GM21447 (cell line): Measurements from ENCODE around the gene HEXD.
"Not testable (repeated sequence)": the region's sequence is repeated elsewhere in the genome, so short reads cannot be mapped to it uniquely, and the experiment has no call there.

Experiments used
- ATAC-seq: cut with Tn5 transposase; IDR thresholded peaks from one replicate; pipeline ENCODE4 v1.9.1; 2021; ENCODE audit not compliant: unreplicated experiment

HEXD gene

DNA sequence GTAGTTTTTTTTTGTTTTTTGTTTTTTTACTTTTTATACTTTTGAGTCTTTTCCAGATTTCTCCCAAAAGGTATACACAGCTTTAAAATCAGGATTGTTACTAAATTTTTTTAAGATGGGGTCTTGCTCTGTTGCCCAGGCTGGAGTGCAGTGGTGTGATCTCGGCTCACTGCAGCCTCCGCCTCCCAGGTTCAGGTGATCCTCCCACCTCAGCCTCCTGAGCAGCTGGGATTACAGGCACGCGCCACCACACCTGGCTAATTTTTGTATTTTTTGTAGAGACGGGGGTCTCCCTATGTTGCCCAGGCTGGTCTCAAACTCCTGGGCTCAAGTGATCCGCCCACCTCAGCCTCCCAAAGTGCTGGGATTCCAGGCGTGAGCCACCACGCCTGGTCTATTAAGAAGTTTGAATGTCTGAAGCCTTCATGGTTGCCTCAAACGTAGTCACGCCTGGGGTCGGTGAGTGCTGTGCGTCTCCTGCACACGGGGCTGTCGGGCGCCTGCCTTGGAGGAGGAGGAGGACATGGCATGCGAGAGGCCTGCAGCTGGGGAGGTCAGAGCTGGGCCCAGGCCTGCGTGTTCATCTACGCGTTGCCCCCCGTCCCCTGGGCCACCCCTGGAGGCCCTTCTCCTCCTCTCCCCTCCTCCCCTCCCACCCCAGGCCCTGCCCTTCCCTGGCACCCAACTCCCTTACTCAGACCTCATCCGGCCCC lies 35.8 kb upstream of the HEXD start:
- not testable (repeated sequence) for ATAC-seq

DNA sequence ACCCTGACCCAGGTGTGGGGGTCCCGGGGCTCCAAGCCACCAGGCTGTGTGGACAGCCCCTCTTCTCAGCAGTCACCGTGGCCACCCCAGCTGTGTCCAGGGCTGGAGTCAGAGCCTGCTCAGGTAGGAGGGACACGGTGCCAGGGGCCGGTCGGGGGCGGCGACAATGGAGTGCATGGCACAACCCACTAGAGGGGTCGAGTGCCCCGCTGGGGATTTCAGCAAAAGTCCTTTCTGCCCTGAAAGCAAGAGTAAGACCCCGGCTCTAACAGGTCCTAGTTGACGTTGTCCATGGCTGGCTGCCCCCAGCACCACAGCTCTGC lies 35.3 kb upstream of the HEXD start:
- ATAC-seq, result no peak

DNA sequence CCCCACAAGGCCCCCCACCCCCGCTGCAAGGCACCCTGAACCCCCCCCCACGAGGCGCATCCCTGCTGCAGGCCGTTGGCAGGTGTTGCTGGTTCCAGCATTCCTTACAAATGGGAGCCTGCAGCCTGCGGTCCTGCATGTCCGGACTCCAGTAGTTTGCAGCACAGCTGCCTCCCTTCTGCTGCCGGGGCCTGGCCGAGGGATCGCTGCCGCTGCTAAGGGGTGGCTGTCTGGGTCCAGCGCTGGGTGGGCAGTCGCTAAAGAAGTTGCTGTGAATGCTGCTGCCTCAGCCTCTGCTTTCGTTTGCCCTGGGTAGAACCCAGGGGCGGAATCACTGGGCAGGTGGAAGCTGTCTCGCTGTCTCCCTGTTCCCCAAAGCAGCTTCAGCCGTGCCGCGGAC lies 34.7 kb upstream of the HEXD start:
- no peak for ATAC-seq

DNA sequence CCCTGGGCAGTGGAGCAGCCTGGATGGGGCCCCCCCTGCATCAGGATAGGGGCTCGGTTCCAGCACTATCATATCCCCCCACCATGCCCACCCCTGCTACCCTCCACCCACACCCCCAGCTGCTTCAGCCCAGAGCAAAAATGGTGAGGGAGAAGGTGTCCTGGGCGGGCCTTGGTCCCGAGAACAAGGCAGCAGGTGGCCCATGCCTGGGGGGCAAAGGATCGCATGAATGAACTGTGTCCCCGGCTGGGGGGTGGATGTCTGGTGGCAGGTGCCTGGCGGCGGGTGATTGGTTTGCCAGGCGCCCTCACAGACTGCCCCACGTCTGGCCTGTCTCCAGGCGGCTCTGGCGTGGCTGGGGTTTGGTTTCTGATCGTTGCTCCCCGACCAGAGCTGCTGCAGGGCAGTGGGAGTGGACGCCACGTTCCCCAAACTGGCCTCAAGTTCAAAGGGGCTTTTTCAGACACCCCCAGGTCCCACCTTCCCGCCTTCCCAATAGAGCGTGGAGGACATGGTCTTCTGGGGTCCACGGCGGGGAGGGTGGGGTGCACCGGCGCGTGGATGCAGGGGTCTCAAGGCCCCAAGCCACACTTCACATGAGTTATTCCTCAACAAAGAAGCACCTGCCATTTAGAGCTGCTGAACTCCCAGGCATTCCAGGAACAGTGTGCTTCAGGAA lies 34.0 kb upstream of the HEXD start:
- no peak for ATAC-seq

DNA sequence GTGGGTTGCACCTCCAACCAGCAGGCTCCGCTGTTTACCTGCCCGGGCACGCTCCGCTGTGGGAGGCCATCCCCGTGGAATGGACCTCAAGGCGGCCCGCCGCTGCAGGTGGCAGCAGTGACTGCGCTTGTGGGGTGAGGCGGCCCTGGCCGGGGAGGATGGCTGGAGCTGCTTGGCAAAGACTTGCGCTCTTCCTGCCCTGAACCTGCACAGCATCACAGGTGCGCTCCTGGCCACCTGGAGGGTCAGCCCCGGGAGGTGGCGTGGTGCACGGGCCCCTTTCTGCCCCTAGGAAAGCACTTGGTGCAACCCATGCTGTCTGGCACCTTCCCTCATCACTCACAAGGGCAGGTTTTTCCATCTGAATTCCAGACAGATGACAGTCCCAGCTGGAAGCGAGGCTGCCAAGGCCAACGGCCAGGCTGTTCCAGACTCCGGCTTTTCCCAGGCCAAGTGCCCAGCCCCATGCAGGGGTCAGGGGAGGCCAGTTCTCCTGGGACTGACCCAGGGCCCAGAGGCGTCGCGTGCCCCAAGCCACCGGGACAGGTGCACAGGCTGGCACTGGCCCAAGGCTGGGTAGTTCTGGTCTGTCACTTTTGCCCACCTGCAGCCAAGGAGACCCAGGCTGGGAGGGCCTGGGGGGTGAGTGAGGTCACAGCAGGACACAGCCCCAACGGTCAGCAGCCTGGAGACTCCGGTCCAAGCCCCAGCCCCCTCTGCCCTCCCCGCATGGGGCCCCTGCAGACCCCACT lies 33.2 kb upstream of the HEXD start:
- ATAC-seq, result no peak

DNA sequence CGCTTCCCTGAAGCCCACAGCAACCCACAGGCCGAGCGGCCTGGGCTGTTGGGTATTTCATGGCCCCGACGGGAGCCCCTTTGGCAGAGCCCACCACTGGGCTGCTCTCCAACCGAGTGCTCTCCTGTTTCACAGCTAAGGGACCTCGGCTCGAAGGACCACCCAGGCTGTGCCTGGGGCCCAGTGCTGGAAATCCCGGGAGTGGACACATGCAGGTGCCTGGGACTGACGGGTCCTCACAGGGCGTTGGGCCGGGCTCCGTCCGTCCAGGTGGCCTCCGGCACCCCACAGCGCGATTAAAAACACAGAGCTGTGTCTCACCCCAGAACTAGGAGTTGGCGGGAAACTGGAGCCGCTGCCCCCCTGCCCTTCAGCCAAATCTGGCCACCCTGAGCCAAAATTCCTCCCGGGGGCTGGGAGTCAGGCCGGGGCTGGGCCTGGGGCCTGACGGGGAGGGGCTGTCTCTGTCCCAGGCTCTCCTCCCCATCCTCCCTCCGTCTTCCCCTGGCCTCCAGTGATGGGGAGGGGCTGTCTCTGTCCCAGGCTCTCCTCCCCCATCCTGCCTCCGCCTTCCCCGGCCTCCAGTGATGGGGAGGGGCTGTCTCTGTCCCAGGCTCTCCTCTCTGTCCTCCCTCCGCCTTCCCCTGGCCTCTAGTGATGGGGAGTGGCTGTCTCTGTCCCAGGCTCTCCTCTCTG lies 32.4 kb upstream of the HEXD start:
- ATAC-seq, result no peak

DNA sequence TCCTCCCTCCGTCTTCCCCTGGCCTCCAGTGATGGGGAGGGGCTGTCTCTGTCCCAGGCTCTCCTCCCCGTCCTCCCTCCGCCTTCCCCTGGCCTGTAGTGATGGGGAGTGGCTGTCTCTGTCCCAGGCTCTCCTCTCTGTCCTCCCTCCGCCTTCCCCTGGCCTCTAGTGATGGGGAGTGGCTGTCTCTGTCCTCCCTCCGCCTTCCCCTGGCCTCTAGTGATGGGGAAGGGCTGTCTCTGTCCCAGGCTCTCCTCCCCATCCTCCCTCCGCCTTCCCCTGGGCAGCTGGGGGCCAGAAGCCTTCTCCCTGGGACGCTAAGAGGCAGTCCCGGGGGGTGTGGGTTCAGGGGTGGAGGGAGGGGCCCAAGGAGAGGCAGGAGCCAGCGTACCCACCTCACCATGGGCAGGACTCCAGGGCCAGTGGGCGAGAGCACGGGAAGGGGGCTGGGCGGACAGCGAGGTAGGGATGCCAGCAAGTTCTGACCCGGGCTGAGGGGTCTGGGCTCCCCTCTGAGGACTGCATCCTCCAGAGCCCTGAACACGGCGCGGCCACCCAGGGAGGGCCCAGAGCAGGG lies 31.8 kb upstream of the HEXD start:
- no peak for ATAC-seq

DNA sequence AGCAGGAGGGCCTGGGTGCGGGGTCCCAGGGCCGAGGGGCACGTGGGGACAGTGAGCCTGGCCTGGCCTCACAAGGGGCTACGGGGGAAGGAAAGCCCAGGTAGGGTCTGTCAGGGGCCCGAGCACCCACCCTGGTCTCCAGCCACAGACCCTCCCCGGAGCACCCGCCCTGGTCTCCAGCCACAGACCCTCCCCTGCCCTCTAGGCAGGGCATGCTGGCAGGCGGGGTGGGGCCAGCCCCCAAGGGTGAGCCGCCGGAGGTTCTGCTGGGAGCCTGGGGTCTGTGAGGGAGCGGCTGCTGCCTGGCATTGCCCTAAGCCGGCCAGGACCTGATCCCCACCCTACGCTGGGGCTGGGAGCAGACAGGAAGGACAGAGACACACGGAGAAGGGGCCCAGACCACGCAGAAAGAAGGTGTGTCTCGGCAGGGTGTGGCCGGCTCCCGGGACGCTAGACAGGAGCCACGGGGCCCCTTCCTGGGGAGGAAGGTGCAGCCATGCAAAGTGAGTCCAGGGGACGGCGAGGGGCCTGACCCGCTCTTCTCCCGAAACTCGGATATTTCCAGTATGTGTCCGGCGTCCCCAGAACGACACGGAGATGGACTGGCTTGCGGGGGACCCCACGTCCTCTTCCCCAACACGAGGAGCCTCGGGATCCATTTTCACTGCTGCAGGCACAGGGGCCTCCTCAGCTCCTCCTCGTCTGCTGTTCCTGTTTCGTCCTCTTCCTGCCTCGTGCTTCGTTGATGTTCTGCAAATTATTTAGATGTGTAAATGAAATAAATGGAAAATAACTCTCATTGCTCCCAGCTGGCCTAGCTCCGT lies 31.1 kb upstream of the HEXD start:
- ATAC-seq, result no peak

DNA sequence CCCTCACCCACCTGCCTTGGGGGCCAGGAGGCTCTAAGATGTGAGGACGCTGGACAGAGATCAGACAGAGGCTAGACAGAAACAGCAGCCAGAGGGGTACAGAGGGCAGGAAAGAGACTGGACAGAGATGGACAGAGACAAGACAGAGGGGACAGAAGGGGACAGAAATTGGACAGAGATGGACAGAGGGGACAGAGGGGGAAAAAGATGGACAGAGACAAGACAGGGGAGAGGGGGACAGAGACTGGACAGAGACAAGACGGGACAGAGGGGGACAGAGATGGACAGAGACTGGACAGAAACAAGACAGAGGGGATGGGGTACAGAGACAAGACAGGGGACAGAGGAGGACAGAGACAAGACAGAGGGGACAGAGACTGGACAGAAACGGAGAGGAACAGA lies 30.4 kb upstream of the HEXD start:
- ATAC-seq, result no peak

DNA sequence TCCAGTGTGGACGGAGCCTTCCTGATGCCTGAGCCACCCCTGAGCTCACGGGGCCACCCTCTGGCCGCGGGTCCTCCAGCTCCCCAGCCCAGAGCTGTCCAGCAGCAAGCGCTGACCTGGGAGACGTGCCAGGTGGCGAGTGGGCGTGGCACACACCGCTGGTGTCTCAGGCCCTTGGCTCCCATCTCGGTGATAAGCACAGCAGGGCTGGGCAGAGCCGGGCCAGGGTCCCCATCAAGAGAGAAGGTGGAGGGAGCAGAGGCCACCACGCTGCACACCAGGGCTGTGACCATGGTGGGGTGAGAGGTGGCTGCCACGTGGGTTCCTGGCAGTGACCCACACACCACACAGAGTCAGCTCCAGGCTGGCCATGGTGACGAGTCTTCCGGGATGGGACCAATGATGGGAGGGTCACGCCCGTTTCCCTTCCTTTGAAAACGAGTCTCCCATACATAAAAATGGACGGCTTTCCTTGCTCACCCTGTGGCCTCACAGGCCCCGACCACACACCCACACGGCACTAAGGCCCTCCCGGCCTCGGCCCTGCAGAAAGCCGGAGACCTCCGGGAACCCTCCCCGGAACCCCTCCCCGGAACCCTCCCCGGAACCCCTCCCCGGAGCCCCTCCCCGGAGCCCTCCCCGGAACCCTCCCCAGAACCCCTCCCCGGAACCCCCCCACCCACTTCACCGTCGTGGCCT lies 29.8 kb upstream of the HEXD start:
- no peak for ATAC-seq

DNA sequence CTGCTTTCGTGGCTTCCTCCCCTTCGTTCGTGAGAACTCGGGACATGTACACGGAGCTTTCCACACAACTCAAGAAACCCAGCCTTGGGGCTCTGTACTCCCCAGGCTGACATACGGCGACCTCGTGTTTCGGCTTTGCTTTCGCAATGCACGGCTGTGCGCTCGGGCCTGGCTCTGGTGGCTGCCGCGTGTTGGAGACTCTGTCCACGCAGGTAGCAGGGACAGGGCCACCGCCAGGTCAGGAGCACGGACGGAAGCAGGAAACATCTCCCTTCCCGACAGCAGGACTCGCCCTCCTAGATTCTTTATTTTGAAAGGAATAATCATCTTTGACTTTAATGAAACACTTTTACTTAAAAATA lies 29.2 kb upstream of the HEXD start:
- no peak for ATAC-seq

DNA sequence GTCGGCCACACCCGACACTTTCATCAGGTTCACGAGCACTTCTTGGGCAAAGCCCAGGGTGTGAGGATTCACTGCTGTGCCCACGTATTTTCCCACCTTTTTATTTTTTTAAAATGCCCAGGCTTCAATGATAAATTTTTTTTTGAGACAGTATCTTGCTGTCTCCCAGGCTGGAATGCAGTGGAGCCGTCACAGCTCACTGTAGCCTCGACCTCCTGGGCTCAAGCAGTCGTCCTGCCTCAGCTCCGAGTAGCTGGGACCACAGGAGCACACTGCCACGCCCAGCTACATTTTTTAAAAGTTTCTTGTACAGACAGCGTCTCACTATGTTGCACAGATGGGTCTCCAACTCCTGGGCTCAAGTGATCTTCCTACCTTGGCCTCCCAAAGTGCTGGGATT lies 28.8 kb upstream of the HEXD start:
- ATAC-seq, result no peak

DNA sequence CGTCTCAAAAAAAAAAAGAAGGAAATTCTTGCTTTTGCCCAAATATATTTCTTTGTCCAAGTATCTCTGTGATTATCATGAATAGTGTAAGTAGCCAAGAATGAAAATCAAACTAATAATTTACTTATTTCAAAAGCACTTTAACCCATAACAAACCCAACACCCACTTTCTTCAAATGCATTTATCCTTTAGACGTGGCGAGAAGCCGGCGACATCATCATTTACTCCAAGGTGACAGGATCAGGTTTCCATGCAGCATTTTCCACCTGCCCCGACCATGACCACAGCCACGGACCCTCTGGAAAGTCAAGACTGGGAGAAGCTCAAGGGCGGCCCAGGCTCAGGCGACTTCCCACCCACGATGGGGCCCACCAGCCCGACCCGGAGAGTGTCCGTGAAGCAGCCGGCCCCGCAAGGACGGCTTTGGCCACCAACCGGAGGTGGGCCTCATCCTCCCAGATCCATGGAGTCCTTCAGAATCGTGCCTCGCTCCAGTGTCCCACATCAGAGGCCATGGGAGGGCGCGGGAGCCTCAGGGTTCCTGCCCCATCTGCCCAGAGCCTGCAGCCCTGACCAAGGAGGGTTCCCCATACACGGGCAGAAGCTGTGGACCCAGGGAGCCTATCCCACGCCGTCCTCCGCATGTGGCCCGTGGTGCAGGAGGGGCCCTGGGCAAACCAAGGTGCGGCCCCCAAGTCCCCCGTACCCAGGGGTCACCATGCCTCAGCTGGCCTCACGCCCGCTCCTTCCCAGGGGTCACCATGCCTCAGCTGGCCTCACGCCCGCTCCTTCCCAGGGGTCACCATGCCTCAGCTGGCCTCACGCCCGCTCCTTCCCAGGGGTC lies 27.9 kb upstream of the HEXD start:
- ATAC-seq, result no peak

DNA sequence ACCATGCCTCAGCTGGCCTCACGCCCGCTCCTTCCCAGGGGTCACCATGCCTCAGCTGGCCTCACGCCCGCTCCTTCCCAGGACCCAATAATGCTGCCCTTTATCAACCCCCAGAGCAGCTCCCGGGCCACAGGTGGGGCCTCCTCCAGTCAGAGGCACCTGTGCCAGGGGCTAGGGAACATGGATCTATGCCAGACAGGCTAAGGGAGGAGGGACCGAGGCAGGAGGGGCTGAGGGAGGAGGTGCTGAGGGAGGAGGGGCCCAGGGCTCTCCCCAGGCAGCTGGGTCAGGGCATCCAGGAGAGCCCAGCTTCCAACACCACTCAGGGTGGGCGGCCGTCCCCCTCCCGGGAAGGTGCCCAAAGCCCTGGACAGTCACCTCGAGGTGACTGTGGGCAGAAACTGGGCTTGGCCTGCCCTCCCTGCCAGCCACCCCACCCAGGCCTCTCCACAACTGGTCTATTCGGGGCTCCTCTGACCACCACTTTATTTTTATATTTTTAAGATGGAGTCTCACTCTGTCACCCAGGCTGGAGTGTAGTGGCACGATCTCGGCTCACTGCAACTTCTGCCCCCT lies 27.2 kb upstream of the HEXD start:
- no peak for ATAC-seq

DNA sequence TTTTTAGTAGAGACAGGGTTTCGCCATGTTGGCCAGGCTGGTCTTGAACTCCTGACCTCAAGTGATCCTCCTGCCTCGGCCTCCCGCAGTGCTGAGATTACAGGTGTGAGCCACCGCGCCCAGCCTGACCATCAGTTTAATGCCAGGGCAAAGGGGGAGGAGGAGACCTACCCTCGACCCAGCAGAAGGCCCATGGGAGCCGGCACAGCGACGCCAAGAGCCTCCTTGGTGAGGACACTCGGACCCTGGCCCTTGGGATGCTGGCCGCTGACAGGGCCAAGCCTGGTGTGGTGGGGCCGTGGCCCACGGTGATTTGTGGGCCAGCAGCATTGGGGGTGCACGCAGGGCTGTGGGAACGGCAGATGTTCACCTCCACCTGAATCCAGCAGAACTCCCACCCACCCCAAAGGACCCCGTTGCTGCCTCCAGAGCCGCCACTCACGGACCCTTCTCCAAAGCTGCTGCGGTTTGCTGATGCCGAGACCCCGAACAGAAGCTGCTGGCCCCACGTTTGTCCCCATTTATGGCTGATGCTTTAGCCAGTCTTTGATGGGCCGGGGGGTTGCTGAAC lies 26.6 kb upstream of the HEXD start:
- no peak for ATAC-seq

DNA sequence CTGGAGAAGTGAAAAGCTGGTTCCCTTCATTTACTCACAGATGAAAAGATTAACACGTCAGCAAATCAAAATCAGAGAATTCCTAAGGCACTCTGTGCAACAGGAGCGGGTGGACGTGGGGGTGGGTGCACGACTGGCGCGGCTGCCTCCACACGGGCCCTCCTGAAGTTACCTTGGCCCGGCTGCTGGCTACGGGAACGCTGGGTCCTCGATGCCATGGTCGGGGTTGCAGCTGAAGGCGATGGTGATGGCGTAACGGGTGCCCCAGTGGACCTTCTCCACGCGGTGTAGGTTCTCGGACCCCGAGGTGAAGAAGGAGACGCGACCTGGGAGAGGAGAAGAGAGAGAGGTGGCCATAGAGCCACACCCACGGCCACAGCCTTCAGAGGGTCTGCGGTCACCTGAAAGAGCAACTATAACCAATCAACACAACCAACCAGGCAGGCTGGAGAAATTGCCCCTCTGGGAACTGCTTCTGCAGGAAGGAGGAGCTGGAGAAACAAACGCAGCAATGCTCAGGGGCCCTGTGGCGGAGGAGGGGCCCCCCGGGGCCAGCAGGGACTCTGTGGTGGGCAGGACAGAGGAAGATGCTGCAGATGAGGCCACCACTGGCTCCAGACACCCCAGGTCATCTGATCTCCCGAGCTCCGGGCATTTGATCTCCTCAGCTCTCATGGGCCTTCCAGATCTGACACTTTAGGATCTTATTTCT lies 25.8 kb upstream of the HEXD start:
- no peak for ATAC-seq

DNA sequence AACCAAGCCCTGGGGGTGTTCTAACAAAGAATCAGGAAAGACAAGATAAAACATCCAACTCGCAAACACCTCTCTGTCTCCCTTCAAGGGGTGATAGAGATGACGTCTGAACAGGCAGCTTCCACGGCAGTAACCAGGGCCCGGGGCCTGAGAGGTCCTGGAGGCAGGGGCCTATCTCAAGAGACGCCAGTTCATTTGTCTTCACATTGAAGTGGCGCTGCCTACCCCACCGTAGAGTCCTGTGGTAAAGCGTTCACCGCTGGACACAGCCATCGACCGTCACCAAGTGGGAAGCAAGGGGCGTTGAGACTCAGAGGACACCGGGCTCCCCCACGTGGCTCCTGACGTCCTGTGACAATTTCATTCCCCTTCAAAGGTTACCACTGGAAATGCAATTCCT lies 25.2 kb upstream of the HEXD start:
- no peak for ATAC-seq

DNA sequence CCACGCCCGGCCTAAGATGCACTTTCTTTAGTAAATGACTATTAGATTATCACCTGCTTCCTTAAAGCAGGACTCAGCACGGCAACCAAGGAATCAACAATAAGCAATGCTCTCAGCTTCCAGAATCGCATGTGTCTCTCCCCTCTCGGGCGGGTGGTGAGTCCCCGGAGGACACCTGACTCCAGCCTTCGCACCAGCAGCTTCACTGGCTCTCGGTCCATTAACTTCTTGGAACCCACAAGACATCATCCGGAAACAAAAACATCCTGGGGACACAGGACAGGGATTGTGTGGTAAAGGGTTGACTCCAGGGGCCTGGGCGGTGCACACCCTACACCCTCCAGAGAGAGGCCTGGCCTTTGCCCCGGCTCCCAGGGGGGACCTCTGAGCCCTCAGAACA lies 23.9 kb upstream of the HEXD start:
- no peak for ATAC-seq
